SKM-1 treated with dmso at 0.1 percent for 144 hours (cell line): Measurements from ENCODE around the gene MAP3K15.

Experiments used
- DNase-seq: peaks from one replicate; lab custom pipeline; 2025; ENCODE audit not compliant: unreplicated experiment; lab: John Stamatoyannopoulos, UW

The MAP3K15 gene

GRCh38 chrX:19514791-19515614 is at the start of gene MAP3K15:
Gene MAP3K15, minus strand, starts transcription at chrX:19515508. Its CDS starts 247 bp downstream, at chrX:19515261.
- DNase-seq: no peak

- DNase-seq: no peak
These were observed 49.3 kb upstream of the MAP3K15 start for GRCh38 chrX:19564606-19565005.

GRCh38 chrX:19563746-19564145 is 48.4 kb upstream of the MAP3K15 start:
- no peak for DNase-seq

- DNase-seq: no peak
These were observed 48.0 kb upstream of the MAP3K15 start for GRCh38 chrX:19563327-19563726.

GRCh38 chrX:19560611-19561010 is 45.3 kb upstream of the MAP3K15 start:
- no peak for DNase-seq

GRCh38 chrX:19557822-19558221 is 42.5 kb upstream of the MAP3K15 start:
- DNase-seq: no peak

GRCh38 chrX:19556202-19556601 is 40.9 kb upstream of the MAP3K15 start:
- DNase-seq: no peak

GRCh38 chrX:19555683-19556082 is 40.4 kb upstream of the MAP3K15 start:
- no peak for DNase-seq

GRCh38 chrX:19555236-19555635 is 39.9 kb upstream of the MAP3K15 start:
- DNase-seq: no peak

- DNase-seq: no peak
These were observed 39.5 kb upstream of the MAP3K15 start for GRCh38 chrX:19554786-19555185.

GRCh38 chrX:19552793-19553192 is 37.5 kb upstream of the MAP3K15 start:
- DNase-seq: no peak

- DNase-seq: no peak
These were observed 34.5 kb upstream of the MAP3K15 start for GRCh38 chrX:19549838-19550237.

GRCh38 chrX:19548934-19549333 is 33.6 kb upstream of the MAP3K15 start:
- DNase-seq: no peak

GRCh38 chrX:19548279-19548678 is 33.0 kb upstream of the MAP3K15 start:
- no peak for DNase-seq

GRCh38 chrX:19545651-19546050 is 30.3 kb upstream of the MAP3K15 start:
- no peak for DNase-seq

- DNase-seq: no peak
These were observed 29.5 kb upstream of the MAP3K15 start for GRCh38 chrX:19544693-19545305.

GRCh38 chrX:19543951-19544381 is 28.7 kb upstream of the MAP3K15 start:
- DNase-seq: no peak

GRCh38 chrX:19543020-19543715 is 27.9 kb upstream of the MAP3K15 start:
- DNase-seq: no peak

- DNase-seq: no peak
These were observed 26.6 kb upstream of the MAP3K15 start for GRCh38 chrX:19541931-19542330.

GRCh38 chrX:19541196-19541595 is 25.9 kb upstream of the MAP3K15 start:
- DNase-seq: no peak

- no peak for DNase-seq
These were observed 24.8 kb upstream of the MAP3K15 start for GRCh38 chrX:19540076-19540475.

GRCh38 chrX:19539665-19540064 is 24.4 kb upstream of the MAP3K15 start:
- DNase-seq: no peak
